ENCODE measurements around the gene C1RL. TPM values are rescaled to one million over a fixed set of nuclear protein-coding genes. Genes with fewer than 3 reads are reported as not detected.
A peak's percentile ranks its signal among the peaks of the same experiment; 100 is the strongest.

Gene C1RL
- total and polyA plus RNA-seq, 2 of the 4 experiments (the other 2 are of a cell fraction), result 9.1 to 12.3 TPM

GRCh38 chr12:7061596-7061995 lies 47.4 kb downstream of the C1RL start (continued):
- TF ChIP-seq SMC3 (IDR thresholded peaks at IDR 0.05; ENCODE audit: low read depth, low read length), result no peak

GRCh38 chr12:7061138-7061537 lies 47.9 kb downstream of the C1RL start:
- CTCF ChIA-PET, result interaction anchor here (0.8 to 2.3 kb wide), 7 partner anchors 29 to 84 kb away, joined by 3 to 9 read pairs (median 6); no protein-coding TSS in a partner anchor
- Histone ChIP-seq H3K36me3 (ENCODE audit: control insufficient read depth, insufficient read depth, low read length) (peaks cover 19% of the 10 kb centered on the region), H3K9ac (ENCODE audit: low read depth, low read length) (peak overlapping the region; percentile 82), H3K18ac (ENCODE audit: low read depth, low read length) (peak overlapping the region; percentile 88), H3K79me1 (ENCODE audit: low read depth in 1 of 2, low read length in 2 of 2) (peaks cover 4 to 10% of the 10 kb centered on the region in 2 experiments; a peak in 3 of 4 replicates), H4K91ac (ENCODE audit: insufficient read depth, low read depth, low read length) (peak overlapping the region; percentile 98), H3K27me3 (ENCODE audit: control insufficient read depth, insufficient read depth, low read length) (no peaks in the 10 kb centered on the region), H2BK15ac (ENCODE audit: low read depth, low read length) (peak overlapping the region; percentile 90; the same call in 2 of the 3 replicates), H4K8ac (ENCODE audit: low read depth in 2 of 2, low read length in 2 of 2) (peak overlapping the region; percentile 80 to 91), H3K4me2 (ENCODE audit: low read depth, low read length) (peak overlapping the region; percentile 74), H3K14ac (replicated peaks; ENCODE audit: low read depth, low read length) (peak overlapping the region; percentile 97), H3K4me1 (ENCODE audit: control insufficient read depth, insufficient read depth, low read length) (peaks cover 7% of the 10 kb centered on the region), H2BK5ac (ENCODE audit: low read depth, low read length, poor library complexity, severe bottlenecking) (peak overlapping the region; percentile 89), H3K4me3 (ENCODE audit: insufficient read depth, low read depth, low read length) (peak overlapping the region; percentile 44), H2AK9ac (replicated peaks; ENCODE audit: low read depth, low read length, poor library complexity) (peak overlapping the region; percentile 93), H3K56ac (ENCODE audit: extremely low read depth, insufficient read depth, low read length) (peak overlapping the region; percentile 92), H4K20me1 (ENCODE audit: insufficient read depth, low read length) (no peaks in the 10 kb centered on the region), H2BK120ac (ENCODE audit: low read depth, low read length) (peak overlapping the region; percentile 94), H2BK20ac (ENCODE audit: low read depth, low read length) (peak overlapping the region; percentile 83), H3K27ac (ENCODE audit: insufficient read depth, low read length) (peak overlapping the region; percentile 90), H3K9me3 (ENCODE audit: control insufficient read depth, insufficient read depth, low read length) (no peaks in the 10 kb centered on the region), H2AK5ac (ENCODE audit: low read depth, low read length) (peak overlapping the region; percentile 99), H2AFZ (replicated peaks; ENCODE audit: low read length, poor library complexity) (peak overlapping the region; percentile 94), H3K9me1 (ENCODE audit: insufficient read depth, low read length) (peaks cover 9% of the 10 kb centered on the region), H3K23ac (ENCODE audit: low read depth, low read length) (peak overlapping the region; percentile 90), H3K4ac (ENCODE audit: low read depth, low read length) (peak overlapping the region; percentile 96), H4K5ac (ENCODE audit: low read depth, low read length) (peak overlapping the region; percentile 82)
- BruUV-seq (replicated peaks), result no TSS peak
- no peak for ATAC-seq (ENCODE audit: low read depth)
- POLR2A ChIA-PET (ENCODE audit: unreplicated experiment), result interaction anchor here (0.6 to 0.9 kb wide), 3 partner anchors 33 to 52 kb away, joined by 3 read pairs; no protein-coding TSS in a partner anchor
- WGBS, 2 experiments (ENCODE audit: extremely low coverage in 2 of 2, insufficient read length in 1 of 2), result 71% methylated on average over 7 of the region's 13 CpGs; no CpG with 5 or more reads in 1 of the 2 experiments
- DNase-seq, result no peak
- in situ Hi-C loops (cut with MboI; ENCODE audit: low sequenced_read_pairs), result loop anchor here (5.0 to 25.0 kb wide), 2 partner anchors 51 to 576 kb away; no protein-coding TSS in a partner anchor
- dilution Hi-C loops (cut with HindIII; ENCODE audit: low sequenced_read_pairs, unreplicated experiment), result no loop called here
- intact Hi-C loops (cut with micrococcal nuclease), result loop anchor here (2.0 kb wide), 1 partner anchor 578 kb away; no protein-coding TSS in a partner anchor
- no peak for TF ChIP-seq RCOR1 (IDR thresholded peaks at IDR 0.05; ENCODE audit: insufficient replicate concordance, low read length)
- no peak for TF ChIP-seq POLR2A (IDR thresholded peaks at IDR 0.05; ENCODE audit: low read depth, low read length)
- TF ChIP-seq RFX5 (IDR thresholded peaks at IDR 0.05; ENCODE audit: low read depth, low read length), result no peak
- no peak for TF ChIP-seq NFE2L2 (IDR thresholded peaks at IDR 0.05; ENCODE audit: low read depth, low read length)
- no peak for TF ChIP-seq FOS (IDR thresholded peaks at IDR 0.05; ENCODE audit: low read depth, low read length)
- TF ChIP-seq MXI1 (IDR thresholded peaks at IDR 0.05; ENCODE audit: borderline replicate concordance, low read depth, low read length), result no peak
- TF ChIP-seq, protein P1, sequence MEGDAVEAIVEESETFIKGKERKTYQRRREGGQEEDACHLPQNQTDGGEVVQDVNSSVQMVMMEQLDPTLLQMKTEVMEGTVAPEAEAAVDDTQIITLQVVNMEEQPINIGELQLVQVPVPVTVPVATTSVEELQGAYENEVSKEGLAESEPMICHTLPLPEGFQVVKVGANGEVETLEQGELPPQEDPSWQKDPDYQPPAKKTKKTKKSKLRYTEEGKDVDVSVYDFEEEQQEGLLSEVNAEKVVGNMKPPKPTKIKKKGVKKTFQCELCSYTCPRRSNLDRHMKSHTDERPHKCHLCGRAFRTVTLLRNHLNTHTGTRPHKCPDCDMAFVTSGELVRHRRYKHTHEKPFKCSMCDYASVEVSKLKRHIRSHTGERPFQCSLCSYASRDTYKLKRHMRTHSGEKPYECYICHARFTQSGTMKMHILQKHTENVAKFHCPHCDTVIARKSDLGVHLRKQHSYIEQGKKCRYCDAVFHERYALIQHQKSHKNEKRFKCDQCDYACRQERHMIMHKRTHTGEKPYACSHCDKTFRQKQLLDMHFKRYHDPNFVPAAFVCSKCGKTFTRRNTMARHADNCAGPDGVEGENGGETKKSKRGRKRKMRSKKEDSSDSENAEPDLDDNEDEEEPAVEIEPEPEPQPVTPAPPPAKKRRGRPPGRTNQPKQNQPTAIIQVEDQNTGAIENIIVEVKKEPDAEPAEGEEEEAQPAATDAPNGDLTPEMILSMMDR (conservative IDR thresholded peaks at IDR 0.05; ENCODE audit: low read depth, low read length), result no peak
- TF ChIP-seq, protein P2, sequence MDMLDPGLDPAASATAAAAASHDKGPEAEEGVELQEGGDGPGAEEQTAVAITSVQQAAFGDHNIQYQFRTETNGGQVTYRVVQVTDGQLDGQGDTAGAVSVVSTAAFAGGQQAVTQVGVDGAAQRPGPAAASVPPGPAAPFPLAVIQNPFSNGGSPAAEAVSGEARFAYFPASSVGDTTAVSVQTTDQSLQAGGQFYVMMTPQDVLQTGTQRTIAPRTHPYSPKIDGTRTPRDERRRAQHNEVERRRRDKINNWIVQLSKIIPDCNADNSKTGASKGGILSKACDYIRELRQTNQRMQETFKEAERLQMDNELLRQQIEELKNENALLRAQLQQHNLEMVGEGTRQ (IDR thresholded peaks at IDR 0.05; ENCODE audit: low read depth, low read length), result no peak
- TF ChIP-seq RAD21 (IDR thresholded peaks at IDR 0.05; ENCODE audit: low read length), result no peak
- TF ChIP-seq CHD1 (IDR thresholded peaks at IDR 0.05; ENCODE audit: low read depth, low read length), result no peak
- TF ChIP-seq MAZ (IDR thresholded peaks at IDR 0.05; ENCODE audit: borderline replicate concordance, low read depth, low read length), result no peak
- TF ChIP-seq CEBPB (IDR thresholded peaks at IDR 0.05; ENCODE audit: low read depth, low read length), result no peak
- TF ChIP-seq MAFK (IDR thresholded peaks at IDR 0.05; ENCODE audit: low read depth, low read length), result no peak
- no peak for TF ChIP-seq BHLHE40 (IDR thresholded peaks at IDR 0.05; ENCODE audit: low read depth, low read length)
- TF ChIP-seq SMC3 (IDR thresholded peaks at IDR 0.05; ENCODE audit: low read depth, low read length), result no peak

Data from IMR-90 (cell line).